ENCODE results near the gene INKA2. TPM values are rescaled to one million over a fixed set of nuclear protein-coding genes. Genes with fewer than 3 reads are reported as not detected.

Gene INKA2
- 2.1 and 4.4 TPM in 2 replicates for total RNA-seq

GRCh38 chr1:111739194-111739924, at the start of gene INKA2:
TSS of gene INKA2 (minus strand) at chr1:111739395. CDS start at chr1:111739242, 153 bp downstream.

GRCh38 chr1:111755331-111756123, 16.3 kb upstream of the INKA2 start, which contains the start of gene DDX20:
TSS of gene DDX20 (plus strand) at chr1:111755901. CDS start at chr1:111755925, 24 bp downstream.

Other genes with a start within 250 kb of the INKA2 start
- not detected in 2 replicates for gene ADORA3, start 235.8 kb downstream of the INKA2 start, total RNA-seq
- gene TMIGD3, start 235.8 kb downstream of the INKA2 start, total RNA-seq, result 0.59 TPM in 1 of 2 replicates, not detected in the other
- gene RAP1A, start 119.6 kb downstream of the INKA2 start, total RNA-seq, result 35.0 and 47.7 TPM in 2 replicates
- gene DDX20, start 16.5 kb upstream of the INKA2 start, total RNA-seq, result 16.0 and 19.5 TPM in 2 replicates